Body of pancreas (tissue), 4 donors: ENCODE measurements around the gene UBE2Q1.

ENCODE experiments used
- CTCF ChIP-seq, 7 experiments: fragments of 450-650 bp in 4 of 7; fragments of 200-600 bp in 3 of 7; sonication (generic) in 3 of 7; IDR thresholded peaks; one replicate each; pipeline ENCODE4 v1.5.1; 2016 to 2019; ENCODE audit warnings: antibody characterized with exemption in 7 of 7
- POLR2A ChIP-seq, 3 donors: fragments of 450-650 bp; IDR thresholded peaks; one replicate each; pipeline ENCODE4 v1.6.1; 2016; ENCODE audit warnings: antibody characterized with exemption in 3 of 3, mild to moderate bottlenecking in 2 of 3

DNA sequence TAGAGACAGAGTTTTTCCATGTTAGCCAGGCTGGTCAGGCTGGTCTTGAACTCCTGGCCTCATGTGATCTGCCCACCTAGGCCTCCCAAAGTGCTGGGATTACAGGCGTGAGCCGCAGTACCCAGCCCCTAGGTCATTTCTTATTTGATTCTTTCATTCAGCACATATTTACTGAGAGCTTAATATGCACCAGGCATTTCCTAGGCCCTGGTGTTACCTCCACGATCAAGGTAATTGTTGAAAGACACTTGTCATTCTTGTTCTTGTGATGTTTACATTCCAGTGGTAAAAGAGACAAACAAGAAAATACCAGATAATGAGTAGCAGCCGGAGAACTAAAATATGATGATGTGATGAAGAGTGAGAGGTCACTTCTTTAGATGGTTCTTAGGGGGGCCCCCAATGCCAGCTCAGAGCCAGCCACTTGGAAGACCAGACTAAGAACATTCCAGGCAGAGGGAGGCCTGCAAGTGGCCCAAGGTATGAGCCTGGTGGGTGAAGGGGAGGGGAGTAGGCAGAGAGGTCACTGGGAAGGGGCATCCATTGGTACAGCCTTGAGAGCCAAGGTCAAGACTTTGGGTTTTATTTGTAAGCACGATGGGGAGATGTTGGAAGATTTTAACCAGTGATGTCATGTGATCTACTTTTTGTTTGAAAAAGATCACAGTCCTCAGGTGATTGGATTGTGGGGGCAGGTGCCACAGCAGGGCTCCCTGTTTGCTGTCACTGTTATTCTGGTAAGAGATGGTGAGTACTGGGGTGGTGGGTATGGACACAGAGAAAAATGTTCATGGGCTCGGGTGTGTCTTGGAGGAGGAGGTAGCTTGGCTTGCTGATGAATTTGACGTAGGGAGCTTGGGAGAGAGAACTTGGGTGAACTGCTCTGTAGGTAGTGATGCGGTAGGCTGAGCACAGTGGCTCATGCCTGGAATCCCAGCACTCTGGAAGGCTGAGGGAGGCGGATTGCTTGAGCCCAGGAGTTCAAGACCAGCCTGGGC is 18.7 kb downstream of the UBE2Q1 start:
- TF ChIP-seq CTCF (IDR thresholded peaks at IDR 0.05) (no peak), POLR2A (IDR thresholded peaks at IDR 0.05) (no peak)
